Neural cell (in vitro differentiated cells): ENCODE measurements around the gene RASGEF1C.

ENCODE experiments used
- CTCF ChIP-seq: fragments of 450-650 bp; IDR thresholded peaks from 2 replicates; pipeline ENCODE4 v1.5.1; 2014; ENCODE audit warnings: antibody characterized with exemption, mild to moderate bottlenecking, moderate library complexity; ENCODE audit not compliant: poor library complexity, severe bottlenecking
- EZH2 ChIP-seq: fragments of 200-600, 300-800 bp; shearing (Covaris generic), sonication (generic); IDR thresholded peaks from 2 replicates; pipeline ENCODE4 v1.6.1; 2014; ENCODE audit warnings: antibody characterized with exemption, low read length, borderline replicate concordance, mild to moderate bottlenecking; ENCODE audit not compliant: insufficient read depth, poor library complexity, severe bottlenecking
- MXI1 ChIP-seq: fragments of 450-650 bp; conservative IDR thresholded peaks from 2 replicates; pipeline ENCODE4 v1.6.1; 2014; ENCODE audit warnings: antibody characterized with exemption, mild to moderate bottlenecking; ENCODE audit not compliant: poor library complexity, severe bottlenecking

GRCh38 chr5:180174587-180174972 lies 34.4 kb downstream of the RASGEF1C start:
- TF ChIP-seq MXI1: no peak
- TF ChIP-seq EZH2: no peak
- TF ChIP-seq CTCF: no peak
